ENCODE results near the gene MFAP1. TPM values are rescaled to one million over a fixed set of nuclear protein-coding genes. Genes with fewer than 3 reads are reported as not detected.
"Not testable (repeated sequence)": the region's sequence is repeated elsewhere in the genome, so short reads cannot be mapped to it uniquely, and the experiment has no call there.

Gene MFAP1
- total RNA-seq, 8 experiments from 2014 or later = 25.4 to 55.9 (median 37.1) TPM

DNA sequence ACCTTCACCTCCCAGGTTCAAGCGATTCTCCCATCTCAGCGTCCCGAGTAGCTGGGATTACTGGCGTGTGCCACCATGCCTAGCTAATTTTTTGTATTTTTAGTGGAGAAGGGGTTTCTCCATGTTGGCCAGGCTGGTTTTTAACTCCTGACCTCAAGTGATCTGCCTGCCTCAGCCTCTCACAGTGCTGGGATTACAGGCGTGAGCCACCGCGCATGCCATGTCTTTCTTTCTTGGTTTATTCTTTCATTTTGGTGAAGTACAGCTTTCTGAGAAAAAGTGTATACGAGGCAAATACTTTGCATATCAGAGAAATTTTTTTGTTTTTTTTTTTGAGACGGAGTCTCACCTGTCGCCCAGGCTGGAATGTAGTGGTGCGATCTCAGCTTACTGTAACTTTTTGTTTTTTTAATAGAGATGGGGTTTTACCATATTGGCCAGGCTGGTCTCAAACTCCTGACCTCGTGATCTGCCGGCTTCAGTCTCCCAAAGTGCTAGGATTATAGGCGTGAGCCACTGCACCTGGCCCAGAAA is 7.1 kb upstream of the MFAP1 start:
- in situ Hi-C loops (cut with MboI; ENCODE audit: low pct_unique_long_range_greater_than_20kb in 2 of 9, low sequenced_read_pairs in 9 of 9, unreplicated experiment in 9 of 9); H3K4me3 ChIP-seq; H3K27ac ChIP-seq; ATAC-seq (replicated peaks in 6 of 8); H3K4me1 ChIP-seq (replicated peaks in 1 of 2): not testable (repeated sequence)
- WGBS, 10 experiments = 80 to 100% (median 96%) methylated on average over 2 to 13 of the region's 14 CpGs

DNA sequence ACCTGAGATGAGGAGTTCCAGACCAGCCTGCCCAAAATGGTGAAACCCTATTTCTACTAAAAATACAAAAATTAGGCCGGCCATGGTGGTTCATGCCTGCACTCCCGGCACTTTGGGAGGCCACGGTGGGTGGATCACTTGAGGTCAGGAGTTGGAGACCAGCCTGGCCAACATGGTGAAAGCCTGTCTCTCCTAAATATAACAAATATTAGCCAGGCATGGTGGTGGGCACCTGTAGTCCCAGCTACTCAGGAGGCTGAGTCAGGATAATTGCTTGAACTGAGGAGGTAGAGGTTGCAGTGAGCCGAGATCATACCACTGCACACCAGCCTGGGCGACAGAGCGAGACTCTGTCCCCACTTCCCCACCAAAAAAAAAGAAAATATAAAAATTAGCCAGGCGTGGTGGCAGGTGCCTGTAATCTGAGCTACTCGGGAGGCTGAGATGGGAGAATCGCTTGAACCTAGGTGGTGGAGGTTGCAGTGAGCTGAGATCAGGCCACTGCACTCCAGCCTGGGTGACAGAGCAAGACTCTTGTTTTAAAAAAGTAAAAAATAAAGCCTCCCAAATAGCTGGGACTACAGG is 6.3 kb upstream of the MFAP1 start:
- WGBS, 10 experiments = 83 to 100% (median 97%) methylated on average over 1 to 5 of the region's 9 CpGs; no CpG with 5 or more reads in 1 of the 10 experiments
- H3K4me1 ChIP-seq (replicated peaks in 1 of 2); ATAC-seq (replicated peaks in 6 of 8); H3K4me3 ChIP-seq; H3K27ac ChIP-seq; in situ Hi-C loops (cut with MboI; ENCODE audit: low pct_unique_long_range_greater_than_20kb in 2 of 9, low sequenced_read_pairs in 9 of 9, unreplicated experiment in 9 of 9): not testable (repeated sequence)

DNA sequence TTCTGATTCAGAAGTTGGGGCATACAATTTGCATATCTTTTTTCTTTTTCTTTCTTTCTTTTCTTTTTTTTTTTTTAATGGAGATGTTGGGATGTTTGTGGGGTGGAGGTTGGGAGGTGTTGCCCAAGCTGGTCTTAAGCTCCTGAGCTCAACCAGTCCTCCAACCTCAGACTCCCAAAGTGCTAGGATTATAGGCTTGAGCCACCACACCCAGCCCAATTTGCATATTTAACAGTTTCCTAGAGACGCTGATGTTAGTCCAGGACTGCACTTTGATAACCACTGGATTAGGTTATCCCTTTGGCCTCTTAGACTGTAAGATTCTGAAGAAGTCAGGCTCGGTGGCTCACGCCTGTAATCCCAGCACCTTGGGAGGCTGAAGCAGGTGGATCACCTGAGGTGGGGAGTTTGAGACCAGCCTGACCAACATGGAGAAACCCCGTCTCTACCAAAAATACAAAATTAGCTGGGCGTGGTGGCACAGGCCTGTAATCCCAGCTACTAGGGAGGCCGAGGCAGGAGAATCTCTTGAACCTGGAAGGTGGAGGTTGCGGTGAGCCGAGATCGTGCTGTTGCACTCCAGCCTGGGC is 5.6 kb upstream of the MFAP1 start:
- H3K27ac ChIP-seq; H3K4me3 ChIP-seq; in situ Hi-C loops (cut with MboI; ENCODE audit: low pct_unique_long_range_greater_than_20kb in 2 of 9, low sequenced_read_pairs in 9 of 9, unreplicated experiment in 9 of 9); H3K4me1 ChIP-seq (replicated peaks in 1 of 2): not testable (repeated sequence)
- ATAC-seq (replicated peaks in 6 of 8) = peak in 3 of 8 experiments; percentile 57 to 87 (median 79)
- 0 to 100% (median 92%) methylated on average over 1 to 7 of the region's 9 CpGs; no CpG with 5 or more reads in 1 of the 10 experiments for WGBS, 10 experiments

DNA sequence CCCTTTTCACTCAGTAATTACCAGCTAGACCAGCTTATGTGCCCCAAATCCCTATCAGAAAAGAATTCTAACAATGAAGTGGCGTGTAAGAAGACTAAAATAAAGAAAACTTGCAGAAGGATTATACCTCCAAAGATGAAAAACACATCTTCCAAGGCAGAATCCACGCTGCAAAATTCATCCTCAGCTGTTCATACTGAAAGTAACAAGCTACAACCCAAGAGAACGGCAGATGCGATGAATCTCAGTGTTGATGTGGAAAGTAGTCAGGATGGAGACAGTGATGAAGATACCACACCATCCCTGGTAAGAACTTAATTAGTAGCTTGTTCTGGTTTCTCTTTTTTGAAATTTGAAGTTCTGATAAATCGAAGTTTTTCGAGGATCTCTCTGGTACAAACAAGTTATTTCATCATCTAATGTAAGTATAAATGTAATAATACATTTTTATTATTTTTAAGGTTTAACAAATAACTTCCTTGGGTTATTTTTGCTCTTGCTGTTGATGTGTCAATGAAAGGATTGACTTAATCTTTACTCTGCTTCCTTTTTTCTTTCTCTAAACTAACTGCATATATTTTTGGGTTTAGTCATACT is 3.7 kb upstream of the MFAP1 start:
- no peak overlapping the region for H3K27ac ChIP-seq
- in situ Hi-C loops (cut with MboI; ENCODE audit: low pct_unique_long_range_greater_than_20kb in 2 of 9, low sequenced_read_pairs in 9 of 9, unreplicated experiment in 9 of 9) = no loop called here
- H3K4me3 ChIP-seq = no peak overlapping the region
- no peak for ATAC-seq (replicated peaks in 6 of 8)
- H3K4me1 ChIP-seq (replicated peaks in 1 of 2) = peaks cover 10% of the 10 kb centered on the region in 2 donors
- WGBS, 10 experiments = 7 to 86% (median 61%) methylated on average over 2 to 6 of the region's 6 CpGs

DNA sequence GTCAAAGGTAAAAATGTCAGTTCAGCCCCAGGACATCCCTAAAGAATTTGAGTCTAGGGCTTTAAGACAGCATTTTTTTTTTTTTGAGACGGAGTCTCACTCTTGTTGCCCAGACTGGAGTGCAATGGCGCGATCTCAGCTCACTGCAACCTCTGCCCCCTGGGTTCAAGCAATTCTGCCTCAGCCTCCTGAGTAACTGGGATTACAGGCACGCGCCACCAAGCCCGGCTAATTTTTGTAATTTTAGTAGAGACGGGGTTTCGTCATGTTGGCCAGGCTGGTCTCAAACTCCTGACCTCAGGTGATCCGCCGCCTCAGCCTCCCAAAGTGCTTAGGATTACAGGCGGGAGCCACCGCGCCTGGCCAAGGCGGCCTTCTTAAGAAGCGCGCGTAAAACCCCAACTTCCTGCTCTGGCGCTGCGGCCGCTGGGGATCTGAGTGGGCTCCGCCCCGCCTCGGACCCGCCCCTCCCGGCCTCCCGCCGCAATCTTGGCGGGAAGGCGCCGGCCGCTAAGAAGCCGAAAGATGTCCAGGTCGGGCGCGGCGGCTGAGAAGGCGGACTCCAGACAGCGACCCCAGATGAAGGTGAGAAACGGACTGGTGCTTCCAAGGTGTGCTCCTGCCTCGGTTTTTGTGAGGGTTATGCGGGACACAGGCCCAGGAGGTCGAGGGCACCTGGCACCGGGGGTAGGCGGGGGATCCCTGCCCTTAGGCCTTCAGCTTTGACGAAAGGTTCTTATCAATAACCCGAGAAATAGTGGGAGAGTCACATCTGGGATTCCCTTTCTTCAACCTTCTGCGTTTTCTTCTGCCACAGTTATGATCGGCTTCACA is 2.2 kb upstream of the MFAP1 start, which contains the start of gene WDR76:
Gene WDR76 (plus strand): TSS at position 495 of the 834 bp plus-strand sequence. CDS start 31 bp downstream, at position 526.
- Histone ChIP-seq H3K27ac (peak within 1 kb of the TSS in 1 of 2 donors; percentile 19), H3K4me1 (replicated peaks in 1 of 2) (peaks cover 10% of the 10 kb centered on the region in 2 donors), H3K4me3 (peak within 1 kb of the TSS; percentile 25 to 38 (median 32))
- in situ Hi-C loops (cut with MboI; ENCODE audit: low pct_unique_long_range_greater_than_20kb in 2 of 9, low sequenced_read_pairs in 9 of 9, unreplicated experiment in 9 of 9) = no loop called here
- peak; percentile 23 to 72 (median 62) for ATAC-seq (replicated peaks in 6 of 8)
- WGBS, 10 experiments = 2 to 83% (median 19%) methylated on average over 1 to 17 of the region's 48 CpGs; no CpG with 5 or more reads in 2 of the 10 experiments

DNA sequence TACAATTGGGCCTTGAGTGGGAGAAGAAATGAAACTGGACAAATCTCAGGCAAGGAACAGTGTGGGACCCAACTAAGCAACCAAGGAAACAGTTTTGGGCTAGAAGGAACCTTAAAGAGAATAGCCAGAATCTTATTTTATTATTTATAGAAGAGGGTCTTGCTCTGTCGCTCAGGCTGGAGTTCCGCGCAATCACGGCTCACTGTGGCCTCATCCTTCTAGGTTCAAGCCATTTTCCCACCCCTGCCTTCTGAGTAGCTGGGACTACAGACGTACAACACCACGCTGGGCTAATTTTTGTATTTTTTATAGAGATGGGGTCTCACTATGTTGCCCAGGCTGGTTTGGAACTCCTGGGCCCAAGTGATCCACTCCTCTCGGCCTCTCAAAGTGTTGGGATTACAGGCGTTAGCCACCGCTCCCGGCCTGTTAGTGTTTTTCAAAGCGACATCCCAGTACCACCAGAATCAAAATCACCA is 1.6 kb upstream of the MFAP1 start:
- in situ Hi-C loops (cut with MboI; ENCODE audit: low pct_unique_long_range_greater_than_20kb in 2 of 9, low sequenced_read_pairs in 9 of 9, unreplicated experiment in 9 of 9) = no loop called here
- ATAC-seq (replicated peaks in 6 of 8) = no peak
- H3K27ac ChIP-seq = no peak overlapping the region
- WGBS, 10 experiments = 82 to 100% (median 91%) methylated on average over 1 to 9 of the region's 11 CpGs; no CpG with 5 or more reads in 2 of the 10 experiments
- peaks cover 10% of the 10 kb centered on the region in 2 donors for H3K4me1 ChIP-seq (replicated peaks in 1 of 2)
- H3K4me3 ChIP-seq = peak overlapping the region in 2 of 5 donors; percentile 31 to 34

DNA sequence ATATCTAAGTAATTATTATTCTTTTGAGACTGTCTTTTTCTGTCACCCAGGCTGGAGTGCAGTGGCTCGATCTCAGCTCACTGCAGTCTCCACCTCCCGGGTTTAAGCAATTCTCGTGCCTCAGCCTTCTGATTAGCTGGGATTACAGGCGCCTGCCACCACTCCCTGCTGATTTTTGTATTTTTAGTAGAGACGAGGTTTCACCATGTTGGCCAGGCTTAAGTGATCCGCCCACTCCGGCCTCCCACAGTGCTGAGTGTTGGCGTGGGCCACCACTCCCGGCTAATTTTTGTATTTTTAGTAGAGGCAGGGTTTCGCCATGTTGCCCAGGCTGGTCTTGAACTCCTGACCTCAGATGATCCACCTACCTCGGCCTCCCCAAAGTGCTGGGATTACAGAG is 815 bp upstream of the MFAP1 start:
- ATAC-seq (replicated peaks in 6 of 8); in situ Hi-C loops (cut with MboI; ENCODE audit: low pct_unique_long_range_greater_than_20kb in 2 of 9, low sequenced_read_pairs in 9 of 9, unreplicated experiment in 9 of 9); H3K27ac ChIP-seq; H3K4me3 ChIP-seq: not testable (repeated sequence)
- WGBS, 10 experiments = 75 to 100% (median 91%) methylated on average over 4 to 7 of the region's 11 CpGs; no CpG with 5 or more reads in 3 of the 10 experiments
- peaks cover 10% of the 10 kb centered on the region in 2 donors for H3K4me1 ChIP-seq (replicated peaks in 1 of 2)

DNA sequence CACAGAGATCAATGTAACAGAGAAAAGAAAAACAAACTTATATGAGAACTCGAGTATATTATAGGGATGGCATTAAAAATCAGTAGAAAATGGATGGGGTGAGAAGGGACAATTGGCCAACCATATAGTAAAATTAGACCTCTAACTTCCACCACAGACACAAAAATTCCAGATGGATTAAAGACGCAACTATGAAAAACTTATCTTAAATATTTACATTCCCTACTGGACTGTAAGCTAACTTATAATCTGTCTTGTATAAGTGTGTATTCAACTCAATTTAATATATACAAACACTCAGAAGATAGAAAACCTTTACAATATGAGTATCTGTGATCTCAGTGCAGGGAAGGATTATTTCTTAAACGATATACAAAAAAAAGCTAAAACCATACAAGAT is 3.0 kb downstream of the MFAP1 start:
- H3K4me1 ChIP-seq (replicated peaks in 1 of 2) = peaks cover 7 to 10% of the 10 kb centered on the region in 2 donors
- no peak overlapping the region for H3K27ac ChIP-seq
- no peak for ATAC-seq (replicated peaks in 6 of 8)
- 67 to 100% (median 97%) methylated on average over 1 to 3 of the region's 3 CpGs for WGBS, 10 experiments
- H3K4me3 ChIP-seq = no peak overlapping the region
- in situ Hi-C loops (cut with MboI; ENCODE audit: low pct_unique_long_range_greater_than_20kb in 2 of 9, low sequenced_read_pairs in 9 of 9, unreplicated experiment in 9 of 9) = no loop called here

DNA sequence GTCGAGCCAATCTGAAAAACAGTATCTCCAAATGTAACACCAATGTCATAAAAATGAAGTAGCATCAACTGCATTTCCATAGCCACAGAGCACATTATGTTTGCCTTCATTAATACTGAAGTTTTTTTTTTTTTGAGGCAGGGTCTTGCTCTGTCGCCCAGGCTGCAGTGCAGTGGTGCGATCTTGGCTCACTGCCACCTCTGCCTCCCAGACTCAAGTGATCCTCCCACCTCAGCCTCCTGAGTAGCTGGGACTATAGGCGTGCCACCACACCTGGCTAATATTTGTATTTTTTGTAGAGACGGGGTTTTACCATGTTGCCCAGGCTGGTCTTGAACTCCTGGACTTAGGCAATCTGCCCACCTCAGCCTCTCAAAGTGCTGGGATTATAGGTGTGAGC is 9.4 kb downstream of the MFAP1 start:
- H3K4me3 ChIP-seq; in situ Hi-C loops (cut with MboI; ENCODE audit: low pct_unique_long_range_greater_than_20kb in 2 of 9, low sequenced_read_pairs in 9 of 9, unreplicated experiment in 9 of 9); H3K27ac ChIP-seq; H3K4me1 ChIP-seq (replicated peaks in 1 of 2); ATAC-seq (replicated peaks in 6 of 8): not testable (repeated sequence)
- WGBS, 10 experiments = 71 to 100% (median 100%) methylated on average over 1 to 3 of the region's 5 CpGs; no CpG with 5 or more reads in 2 of the 10 experiments

DNA sequence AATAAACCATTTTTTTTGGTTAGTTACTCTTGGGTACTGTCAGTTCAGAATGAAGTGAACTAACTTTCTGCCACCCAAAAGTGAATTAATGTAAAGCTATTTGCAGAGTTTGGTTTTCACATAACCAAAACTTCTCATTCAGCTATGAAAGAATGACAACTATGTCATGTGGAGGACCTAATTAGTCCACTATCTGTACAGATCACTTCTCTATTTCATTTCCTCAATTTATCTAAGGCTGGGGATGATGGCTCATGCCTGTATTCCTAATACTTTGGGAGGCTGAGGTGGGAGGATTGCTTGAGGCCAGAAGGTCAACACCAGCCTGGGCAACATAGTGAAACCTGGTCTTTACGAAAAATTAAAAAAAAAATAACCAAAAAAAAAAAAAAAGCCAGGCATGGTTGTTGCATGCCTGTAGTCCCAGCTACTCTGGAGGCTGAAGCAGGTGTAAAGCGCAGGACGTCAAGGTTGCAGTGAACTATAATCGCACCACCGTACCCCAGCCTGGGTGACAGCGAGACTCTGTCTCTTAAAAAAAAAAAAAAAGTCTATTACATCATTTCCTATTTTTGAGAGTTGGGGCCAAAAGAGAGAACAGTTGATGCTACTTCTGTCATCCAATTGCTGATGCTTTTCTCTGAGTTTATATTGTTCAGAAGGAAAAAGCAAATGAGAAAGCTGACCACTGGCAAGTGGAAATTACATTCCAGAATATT is 15.4 kb downstream of the MFAP1 start:
- no peak overlapping the region for H3K27ac ChIP-seq
- ATAC-seq (replicated peaks in 6 of 8) = no peak
- in situ Hi-C loops (cut with MboI; ENCODE audit: low pct_unique_long_range_greater_than_20kb in 2 of 9, low sequenced_read_pairs in 9 of 9, unreplicated experiment in 9 of 9) = no loop called here
- no peaks in the 10 kb centered on the region for H3K4me1 ChIP-seq (replicated peaks in 1 of 2)
- no peak overlapping the region for H3K4me3 ChIP-seq
- WGBS, 10 experiments = 86 to 100% (median 94%) methylated on average over 1 to 6 of the region's 6 CpGs; no CpG with 5 or more reads in 2 of the 10 experiments

DNA sequence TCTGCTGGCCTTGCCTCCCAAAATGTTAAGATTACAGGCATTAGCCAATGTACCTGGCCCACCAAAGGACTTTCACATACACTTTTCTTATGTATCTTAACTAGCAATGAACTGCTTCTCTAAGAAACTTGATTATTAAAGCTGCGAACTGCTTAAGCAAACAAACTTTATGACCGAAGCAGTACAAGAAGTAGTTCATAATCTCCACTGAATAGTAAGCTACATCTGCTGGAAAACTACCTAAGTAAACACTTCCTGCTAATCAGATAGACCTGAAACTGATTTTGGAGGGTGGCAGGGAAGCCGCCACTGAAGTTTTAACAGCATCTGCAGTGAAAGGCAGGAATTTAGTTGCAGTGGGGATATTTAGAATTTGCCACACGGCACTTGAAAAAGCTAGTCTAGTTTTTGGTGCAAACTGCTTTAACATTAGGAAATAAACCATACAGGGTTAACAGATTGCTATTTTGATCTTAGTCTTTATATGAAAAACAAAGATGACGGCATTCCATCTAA is 16.0 kb downstream of the MFAP1 start:
- in situ Hi-C loops (cut with MboI; ENCODE audit: low pct_unique_long_range_greater_than_20kb in 2 of 9, low sequenced_read_pairs in 9 of 9, unreplicated experiment in 9 of 9) = no loop called here
- 89 to 100% (median 98%) methylated on average over 1 to 5 of the region's 5 CpGs; no CpG with 5 or more reads in 1 of the 10 experiments for WGBS, 10 experiments
- no peak overlapping the region for H3K27ac ChIP-seq
- H3K4me3 ChIP-seq = no peak overlapping the region
- ATAC-seq (replicated peaks in 6 of 8) = no peak
- H3K4me1 ChIP-seq (replicated peaks in 1 of 2) = no peaks in the 10 kb centered on the region

DNA sequence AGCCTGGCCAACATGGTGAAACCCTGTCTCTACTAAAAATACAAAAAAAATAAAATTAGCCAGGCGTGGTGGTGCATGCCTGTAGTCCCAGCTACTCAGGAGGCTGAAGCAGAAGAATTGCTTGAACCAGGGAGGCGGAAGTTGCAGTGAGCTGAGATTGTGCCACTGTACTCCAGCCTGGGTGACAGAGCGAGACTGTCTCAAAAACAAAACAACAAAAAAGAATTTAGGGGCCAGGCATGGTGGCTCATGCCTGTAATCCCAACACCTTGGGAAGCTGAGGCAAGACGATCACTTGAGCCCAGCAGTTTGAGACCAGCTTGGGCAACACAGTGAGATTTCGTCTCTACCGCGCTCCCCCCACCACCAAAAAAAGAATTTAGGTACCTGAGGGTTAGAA is 21.8 kb downstream of the MFAP1 start:
- in situ Hi-C loops (cut with MboI; ENCODE audit: low pct_unique_long_range_greater_than_20kb in 2 of 9, low sequenced_read_pairs in 9 of 9, unreplicated experiment in 9 of 9); ATAC-seq (replicated peaks in 6 of 8); H3K27ac ChIP-seq; H3K4me3 ChIP-seq: not testable (repeated sequence)
- WGBS, 10 experiments = 94 to 100% (median 99%) methylated on average over 1 to 7 of the region's 7 CpGs; no CpG with 5 or more reads in 4 of the 10 experiments
- H3K4me1 ChIP-seq (replicated peaks in 1 of 2) = peaks cover 9 to 17% of the 10 kb centered on the region in 2 donors

Measured in motor neuron (in vitro differentiated cells).